K562 (cell line): ENCODE measurements around the gene ARMC7. TPM values are rescaled to one million over a fixed set of nuclear protein-coding genes. Genes with fewer than 3 reads are reported as not detected.

Experiments used
- BRF1 ChIP-seq: IDR thresholded peaks from 3 replicates; pipeline ENCODE4 v1.6.1; 2011; ENCODE audit warnings: borderline replicate concordance, mild to moderate bottlenecking; ENCODE audit not compliant: insufficient read length; ENCODE audit errors: extremely low read depth
- CGGBP1 ChIP-seq: fragments of 250-450 bp; sonication (Bioruptor Pico); IDR thresholded peaks from 2 replicates; pipeline ENCODE4 v1.9.0; 2021; ENCODE audit warnings: mild to moderate bottlenecking
- CSDE1 ChIP-seq, 2 experiments: fragments of 450-650 bp; IDR thresholded peaks; 2 replicates each; pipeline ENCODE4 v1.6.1; 2016; ENCODE audit warnings: mild to moderate bottlenecking in 1 of 2
- CTBP1 ChIP-seq: fragments of 450-650 bp; IDR thresholded peaks from 2 replicates; pipeline ENCODE4 v1.6.1; 2016; ENCODE audit warnings: borderline replicate concordance
- FIP1L1 ChIP-seq: fragments of 200-400 bp; formaldehyde crosslinking; IDR thresholded peaks from 2 replicates; pipeline ENCODE4 v1.6.1; 2018; ENCODE audit warnings: mild to moderate bottlenecking, low read depth, low read length; ENCODE audit not compliant: poor library complexity, severe bottlenecking
- KLF10 ChIP-seq: fragments of 250-450 bp; sonication (Bioruptor Pico); IDR thresholded peaks from 2 replicates; pipeline ENCODE4 v1.6.1; 2021; ENCODE audit warnings: matching md5 sums
- KLF16 ChIP-seq: IDR thresholded peaks from 2 replicates; pipeline ENCODE4 v1.6.1; 2016; ENCODE audit warnings: antibody characterized with exemption
- KLF6 ChIP-seq: fragments of 250-450 bp; sonication (Bioruptor Pico); IDR thresholded peaks from 2 replicates; pipeline ENCODE4 v1.4.0; 2020; ENCODE audit warnings: mild to moderate bottlenecking, moderate library complexity, borderline replicate concordance
- MTF1 ChIP-seq: fragments of 250-450 bp; sonication (Bioruptor Pico); IDR thresholded peaks from 2 replicates; pipeline ENCODE4 v1.9.0; 2021; ENCODE audit warnings: moderate library complexity, mild to moderate bottlenecking, inconsistent platforms, borderline replicate concordance
- POLR2H ChIP-seq: IDR thresholded peaks from 2 replicates; pipeline ENCODE4 v1.6.1; 2016; ENCODE audit warnings: missing genetic modification characterization, low read depth, mild to moderate bottlenecking, control low read depth, missing compliant biosample characterization, moderate library complexity
- RAD21 ChIP-seq, 2 experiments: fragments of 250-450 bp in 1 of 2; fragments of 450-650 bp in 1 of 2; sonication (Bioruptor Pico) in 1 of 2; formaldehyde crosslinking in 1 of 2; IDR thresholded peaks in 1 of 2; conservative IDR thresholded peaks in 1 of 2; 2 replicates each; pipeline versions ENCODE4 v1.4.0 to v1.8.0; 2020 to 2022; ENCODE audit warnings: mild to moderate bottlenecking in 2 of 2, moderate library complexity in 1 of 2
- SMAD2 ChIP-seq: fragments of 150-350 bp; IDR thresholded peaks from 2 replicates; pipeline ENCODE4 v1.6.1; 2014; ENCODE audit warnings: low read depth, mild to moderate bottlenecking, low read length
- SNRNP70 ChIP-seq: fragments of 200-400 bp; formaldehyde crosslinking; optimal IDR thresholded peaks from 2 replicates; pipeline ENCODE3; 2017; ENCODE audit warnings: low read depth, low read length
- UBTF ChIP-seq, 2 experiments: IDR thresholded peaks; 2 replicates each; pipeline ENCODE4 v1.6.1; 2012; ENCODE audit warnings: improper control_type of control experiment in 2 of 2, low read depth in 2 of 2, low read length in 2 of 2, borderline replicate concordance in 1 of 2
- XRCC3 ChIP-seq: fragments of 450-650 bp; IDR thresholded peaks from 2 replicates; pipeline ENCODE4 v1.6.1; 2017; ENCODE audit warnings: mild to moderate bottlenecking, moderate library complexity
- YBX1 ChIP-seq: fragments of 450-650 bp; IDR thresholded peaks from 2 replicates; pipeline ENCODE4 v1.7.1; 2016; ENCODE audit warnings: mild to moderate bottlenecking
- ZBTB1 ChIP-seq: sonication (generic); formaldehyde crosslinking; IDR thresholded peaks from 2 replicates; pipeline ENCODE4 v1.8.1; 2023; ENCODE audit warnings: missing genetic modification reagents, low read depth, mild to moderate bottlenecking, borderline replicate concordance
- ZBTB7A ChIP-seq: IDR thresholded peaks from 2 replicates; pipeline ENCODE4 v1.6.1; 2011; ENCODE audit warnings: low read depth, mild to moderate bottlenecking, low read length, moderate library complexity, borderline replicate concordance; ENCODE audit not compliant: control insufficient read depth
- ZNF551 ChIP-seq: fragments of 250-450 bp; sonication (Bioruptor Pico); IDR thresholded peaks from 2 replicates; pipeline ENCODE4 v1.5.0; 2021; ENCODE audit warnings: mild to moderate bottlenecking, moderate library complexity
- ZNF589 ChIP-seq: fragments of 200-800 bp; sonication (Bioruptor generic); IDR thresholded peaks from 2 replicates; pipeline ENCODE4 v1.6.1; 2016; ENCODE audit warnings: low read depth, missing genetic modification characterization, missing compliant biosample characterization
- ZNF696 ChIP-seq: fragments of 250-450 bp; sonication (Bioruptor Pico); conservative IDR thresholded peaks from 2 replicates; pipeline ENCODE4 v1.4.0; 2020; ENCODE audit warnings: mild to moderate bottlenecking, moderate library complexity
- polyA plus RNA-seq, 8 experiments: library from polyadenylated mRNA; depleted of rRNA in 4 of 8; stranded (reverse) in 5 of 8; unstranded in 3 of 8; fragments of >200 nt; fragmentation: Nextera tagmentation in 2 of 8; fragmentation: Illumina TruSeq in 1 of 8; extraction: Ambion mirVana in 2 of 8; extraction: Trizol in 1 of 8; gene quantifications; 2 replicates each; pipeline versions ENCODE4 v1.2.1 to v1.2.3, GENCODE V29; 2011 to 2014; ENCODE audit warnings: inconsistent platforms in 1 of 8, missing spikeins in 1 of 8
- total RNA-seq, 7 experiments: library from RNA; depleted of rRNA in 6 of 7; stranded (reverse); fragments of >200 nt in 6 of 7; fragmentation: Illumina TruSeq in 2 of 7; extraction: Trizol in 2 of 7; gene quantifications; 2 replicates each; pipeline versions ENCODE4 v1.2.1 to v1.2.3, GENCODE V29; 2011 to 2021; ENCODE audit warnings: low replicate concordance in 1 of 7
- TF ChIP-seq, protein P1 (sequence below): fragments of 450-650 bp; IDR thresholded peaks from 2 replicates; pipeline ENCODE4 v1.6.1; 2014; ENCODE audit warnings: low read depth, mild to moderate bottlenecking, moderate library complexity, borderline replicate concordance
- TF ChIP-seq, protein P2 (sequence below): fragments of 450-650 bp; formaldehyde crosslinking; conservative IDR thresholded peaks from 2 replicates; pipeline ENCODE4 v1.4.0; 2022; ENCODE audit warnings: mild to moderate bottlenecking, missing genetic modification characterization

ARMC7 gene
- total and polyA plus RNA-seq, 9 of the 15 experiments (the other 6 are each of a cell fraction or from before 2014, with no cell fraction given) = 1.4 to 15.2 (median 5.9) TPM

GRCh38 chr17:75130632-75131277 is 21.0 kb downstream of the ARMC7 start (continued):
- peak; percentile 46 to 65 for TF ChIP-seq RAD21 (CRISPR knock-in tag; conservative IDR thresholded peaks at IDR 0.05 in 1 of 2, IDR thresholded peaks at IDR 0.05 in 1 of 2)
- TF ChIP-seq BRF1 = no peak
- no peak for TF ChIP-seq KLF10 (CRISPR knock-in tag)
- TF ChIP-seq SNRNP70 = no peak
- TF ChIP-seq ZNF551 = no peak
- TF ChIP-seq, protein P1, sequence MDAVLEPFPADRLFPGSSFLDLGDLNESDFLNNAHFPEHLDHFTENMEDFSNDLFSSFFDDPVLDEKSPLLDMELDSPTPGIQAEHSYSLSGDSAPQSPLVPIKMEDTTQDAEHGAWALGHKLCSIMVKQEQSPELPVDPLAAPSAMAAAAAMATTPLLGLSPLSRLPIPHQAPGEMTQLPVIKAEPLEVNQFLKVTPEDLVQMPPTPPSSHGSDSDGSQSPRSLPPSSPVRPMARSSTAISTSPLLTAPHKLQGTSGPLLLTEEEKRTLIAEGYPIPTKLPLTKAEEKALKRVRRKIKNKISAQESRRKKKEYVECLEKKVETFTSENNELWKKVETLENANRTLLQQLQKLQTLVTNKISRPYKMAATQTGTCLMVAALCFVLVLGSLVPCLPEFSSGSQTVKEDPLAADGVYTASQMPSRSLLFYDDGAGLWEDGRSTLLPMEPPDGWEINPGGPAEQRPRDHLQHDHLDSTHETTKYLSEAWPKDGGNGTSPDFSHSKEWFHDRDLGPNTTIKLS = no peak
- TF ChIP-seq FIP1L1 = no peak
- TF ChIP-seq, protein P2, sequence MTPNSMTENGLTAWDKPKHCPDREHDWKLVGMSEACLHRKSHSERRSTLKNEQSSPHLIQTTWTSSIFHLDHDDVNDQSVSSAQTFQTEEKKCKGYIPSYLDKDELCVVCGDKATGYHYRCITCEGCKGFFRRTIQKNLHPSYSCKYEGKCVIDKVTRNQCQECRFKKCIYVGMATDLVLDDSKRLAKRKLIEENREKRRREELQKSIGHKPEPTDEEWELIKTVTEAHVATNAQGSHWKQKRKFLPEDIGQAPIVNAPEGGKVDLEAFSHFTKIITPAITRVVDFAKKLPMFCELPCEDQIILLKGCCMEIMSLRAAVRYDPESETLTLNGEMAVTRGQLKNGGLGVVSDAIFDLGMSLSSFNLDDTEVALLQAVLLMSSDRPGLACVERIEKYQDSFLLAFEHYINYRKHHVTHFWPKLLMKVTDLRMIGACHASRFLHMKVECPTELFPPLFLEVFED (CRISPR knock-in tag) = no peak
- no peak for TF ChIP-seq ZNF696 (CRISPR knock-in tag)
- no peak for TF ChIP-seq YBX1
- peak; percentile 83; the same call in 1 of the 2 replicates for TF ChIP-seq ZBTB7A
- peak; percentile 40; the same call in 1 of the 2 replicates for TF ChIP-seq KLF16
- no peak for TF ChIP-seq CSDE1 (IDR thresholded peaks at IDR 0.05)
- no peak for TF ChIP-seq SMAD2
- TF ChIP-seq ZNF589 (CRISPR knock-in tag) = 0 out of 2 replicates have a peak, but pooled peaks have one; percentile 36
- TF ChIP-seq KLF6 (CRISPR knock-in tag) = no peak
- no peak for TF ChIP-seq MTF1
- no peak for TF ChIP-seq CTBP1
- TF ChIP-seq POLR2H (tag) = no peak
- TF ChIP-seq UBTF (IDR thresholded peaks at IDR 0.05; ENCODE audit: borderline replicate concordance in 1 of 2, low read depth in 2 of 2, low read length in 2 of 2) = 0 out of 4 replicates have a peak, but pooled peaks of 1 of the 2 experiments have one; percentile 48
- no peak for TF ChIP-seq ZBTB1 (CRISPR knock-in tag)
- no peak for TF ChIP-seq XRCC3
- TF ChIP-seq CGGBP1 = no peak
